Hepatocyte (in vitro differentiated cells): ENCODE measurements around the gene CYSRT1.

ENCODE experiments used
- EZH2 ChIP-seq: fragments of 200-600 bp; sonication (generic); IDR thresholded peaks from 2 replicates; pipeline ENCODE4 v1.6.1; 2016; ENCODE audit warnings: antibody characterized with exemption, mild to moderate bottlenecking, borderline replicate concordance
- TF ChIP-seq, protein P1 (sequence below): fragments of 200-600 bp; sonication (generic); IDR thresholded peaks from 2 replicates; pipeline ENCODE4 v1.5.1; 2016; ENCODE audit warnings: antibody characterized with exemption, mild to moderate bottlenecking; ENCODE audit not compliant: poor library complexity

DNA sequence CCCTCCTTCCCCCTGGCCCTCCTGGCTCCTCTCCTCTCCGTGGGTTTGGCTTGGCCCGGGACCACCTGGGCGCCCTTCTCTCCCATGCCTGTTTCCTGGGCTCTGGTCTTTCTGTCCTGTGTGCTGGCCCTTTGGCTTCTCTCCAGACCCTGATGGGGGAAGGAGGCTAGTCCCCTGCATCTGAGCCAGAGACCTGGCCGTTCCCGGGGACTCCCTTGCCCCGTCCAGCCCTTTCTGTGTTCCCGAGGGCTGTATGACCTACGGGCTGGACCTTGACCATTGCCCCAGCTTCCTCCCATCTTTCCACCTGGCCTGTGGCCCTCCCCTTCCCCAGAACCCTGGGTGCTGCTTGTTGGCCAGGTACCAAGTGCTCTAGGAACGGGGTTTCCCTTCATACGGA is 38.5 kb downstream of the CYSRT1 start:
- TF ChIP-seq, protein P1, sequence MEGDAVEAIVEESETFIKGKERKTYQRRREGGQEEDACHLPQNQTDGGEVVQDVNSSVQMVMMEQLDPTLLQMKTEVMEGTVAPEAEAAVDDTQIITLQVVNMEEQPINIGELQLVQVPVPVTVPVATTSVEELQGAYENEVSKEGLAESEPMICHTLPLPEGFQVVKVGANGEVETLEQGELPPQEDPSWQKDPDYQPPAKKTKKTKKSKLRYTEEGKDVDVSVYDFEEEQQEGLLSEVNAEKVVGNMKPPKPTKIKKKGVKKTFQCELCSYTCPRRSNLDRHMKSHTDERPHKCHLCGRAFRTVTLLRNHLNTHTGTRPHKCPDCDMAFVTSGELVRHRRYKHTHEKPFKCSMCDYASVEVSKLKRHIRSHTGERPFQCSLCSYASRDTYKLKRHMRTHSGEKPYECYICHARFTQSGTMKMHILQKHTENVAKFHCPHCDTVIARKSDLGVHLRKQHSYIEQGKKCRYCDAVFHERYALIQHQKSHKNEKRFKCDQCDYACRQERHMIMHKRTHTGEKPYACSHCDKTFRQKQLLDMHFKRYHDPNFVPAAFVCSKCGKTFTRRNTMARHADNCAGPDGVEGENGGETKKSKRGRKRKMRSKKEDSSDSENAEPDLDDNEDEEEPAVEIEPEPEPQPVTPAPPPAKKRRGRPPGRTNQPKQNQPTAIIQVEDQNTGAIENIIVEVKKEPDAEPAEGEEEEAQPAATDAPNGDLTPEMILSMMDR, result no peak
- TF ChIP-seq EZH2, result no peak
